ENCODE data around the gene AOC1. TPM values are rescaled to one million over a fixed set of nuclear protein-coding genes. Genes with fewer than 3 reads are reported as not detected.

AOC1 gene
- total and polyA plus RNA-seq, 2 of the 4 experiments (the other 2 are of a cell fraction): not detected

DNA sequence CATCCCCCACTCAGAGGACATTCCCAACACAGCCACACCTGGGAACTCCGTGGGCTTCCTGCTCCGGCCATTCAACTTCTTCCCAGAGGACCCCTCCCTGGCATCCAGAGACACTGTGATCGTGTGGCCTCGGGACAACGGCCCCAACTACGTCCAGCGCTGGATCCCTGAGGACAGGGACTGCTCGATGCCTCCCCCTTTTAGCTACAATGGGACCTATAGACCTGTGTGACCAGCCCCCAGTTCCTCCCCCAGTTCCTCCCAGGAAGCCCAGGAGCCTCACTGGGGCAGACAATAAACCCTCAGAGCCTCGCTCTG lies 8.6 kb downstream of the AOC1 start:
- no peak overlapping the region for H2AK9ac ChIP-seq (replicated peaks; ENCODE audit: low read depth, low read length, poor library complexity)
- no peaks in the 10 kb centered on the region for H3K36me3 ChIP-seq (ENCODE audit: control insufficient read depth, insufficient read depth, low read length)
- no peak overlapping the region for H2AK5ac ChIP-seq (ENCODE audit: low read depth, low read length)
- WGBS, 2 experiments (ENCODE audit: extremely low coverage in 2 of 2, insufficient read length in 1 of 2): 69% methylated on average over 4 of the region's 9 CpGs; no CpG with 5 or more reads in 1 of the 2 experiments
- H3K9ac ChIP-seq (ENCODE audit: low read depth, low read length): no peak overlapping the region
- no peak overlapping the region for H2BK20ac ChIP-seq (ENCODE audit: low read depth, low read length)
- no peak overlapping the region for H4K91ac ChIP-seq (ENCODE audit: insufficient read depth, low read depth, low read length)
- H3K23ac ChIP-seq (ENCODE audit: low read depth, low read length): no peak overlapping the region
- H3K4me2 ChIP-seq (ENCODE audit: low read depth, low read length): no peak overlapping the region
- intact Hi-C loops (cut with micrococcal nuclease) (no loop called here), in situ Hi-C loops (cut with MboI; ENCODE audit: low sequenced_read_pairs) (no loop called here), dilution Hi-C loops (cut with HindIII; ENCODE audit: low sequenced_read_pairs, unreplicated experiment) (no loop called here)
- BruUV-seq (replicated peaks): no TSS peak
- no peaks in the 10 kb centered on the region; the same call in 1 of the 2 replicates for H3K27me3 ChIP-seq (ENCODE audit: control insufficient read depth, insufficient read depth, low read length)
- H3K27ac ChIP-seq (ENCODE audit: insufficient read depth, low read length): no peak overlapping the region
- CTCF ChIA-PET: no interaction called here
- H3K56ac ChIP-seq (ENCODE audit: extremely low read depth, insufficient read depth, low read length): no peak overlapping the region
- H3K9me3 ChIP-seq (ENCODE audit: control insufficient read depth, insufficient read depth, low read length): no peaks in the 10 kb centered on the region; the same call in 1 of the 2 replicates
- H3K79me1 ChIP-seq (ENCODE audit: low read depth in 1 of 2, low read length in 2 of 2): no peaks in the 10 kb centered on the region
- H4K5ac ChIP-seq (ENCODE audit: low read depth, low read length): no peak overlapping the region
- H3K14ac ChIP-seq (replicated peaks; ENCODE audit: low read depth, low read length): no peak overlapping the region
- H3K4me1 ChIP-seq (ENCODE audit: control insufficient read depth, insufficient read depth, low read length): no peaks in the 10 kb centered on the region
- no peak overlapping the region for H2BK5ac ChIP-seq (ENCODE audit: low read depth, low read length, poor library complexity, severe bottlenecking)
- H2BK120ac ChIP-seq (ENCODE audit: low read depth, low read length): no peak overlapping the region
- no peak overlapping the region for H2BK15ac ChIP-seq (ENCODE audit: low read depth, low read length)
- DNase-seq: no peak
- TF ChIP-seq BHLHE40 (IDR thresholded peaks at IDR 0.05; ENCODE audit: low read depth, low read length): no peak
- no peak for TF ChIP-seq FOS (IDR thresholded peaks at IDR 0.05; ENCODE audit: low read depth, low read length)
- TF ChIP-seq, protein P1, sequence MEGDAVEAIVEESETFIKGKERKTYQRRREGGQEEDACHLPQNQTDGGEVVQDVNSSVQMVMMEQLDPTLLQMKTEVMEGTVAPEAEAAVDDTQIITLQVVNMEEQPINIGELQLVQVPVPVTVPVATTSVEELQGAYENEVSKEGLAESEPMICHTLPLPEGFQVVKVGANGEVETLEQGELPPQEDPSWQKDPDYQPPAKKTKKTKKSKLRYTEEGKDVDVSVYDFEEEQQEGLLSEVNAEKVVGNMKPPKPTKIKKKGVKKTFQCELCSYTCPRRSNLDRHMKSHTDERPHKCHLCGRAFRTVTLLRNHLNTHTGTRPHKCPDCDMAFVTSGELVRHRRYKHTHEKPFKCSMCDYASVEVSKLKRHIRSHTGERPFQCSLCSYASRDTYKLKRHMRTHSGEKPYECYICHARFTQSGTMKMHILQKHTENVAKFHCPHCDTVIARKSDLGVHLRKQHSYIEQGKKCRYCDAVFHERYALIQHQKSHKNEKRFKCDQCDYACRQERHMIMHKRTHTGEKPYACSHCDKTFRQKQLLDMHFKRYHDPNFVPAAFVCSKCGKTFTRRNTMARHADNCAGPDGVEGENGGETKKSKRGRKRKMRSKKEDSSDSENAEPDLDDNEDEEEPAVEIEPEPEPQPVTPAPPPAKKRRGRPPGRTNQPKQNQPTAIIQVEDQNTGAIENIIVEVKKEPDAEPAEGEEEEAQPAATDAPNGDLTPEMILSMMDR (conservative IDR thresholded peaks at IDR 0.05; ENCODE audit: low read depth, low read length): no peak
- TF ChIP-seq, protein P2, sequence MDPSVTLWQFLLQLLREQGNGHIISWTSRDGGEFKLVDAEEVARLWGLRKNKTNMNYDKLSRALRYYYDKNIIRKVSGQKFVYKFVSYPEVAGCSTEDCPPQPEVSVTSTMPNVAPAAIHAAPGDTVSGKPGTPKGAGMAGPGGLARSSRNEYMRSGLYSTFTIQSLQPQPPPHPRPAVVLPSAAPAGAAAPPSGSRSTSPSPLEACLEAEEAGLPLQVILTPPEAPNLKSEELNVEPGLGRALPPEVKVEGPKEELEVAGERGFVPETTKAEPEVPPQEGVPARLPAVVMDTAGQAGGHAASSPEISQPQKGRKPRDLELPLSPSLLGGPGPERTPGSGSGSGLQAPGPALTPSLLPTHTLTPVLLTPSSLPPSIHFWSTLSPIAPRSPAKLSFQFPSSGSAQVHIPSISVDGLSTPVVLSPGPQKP (IDR thresholded peaks at IDR 0.05; ENCODE audit: borderline replicate concordance, low read depth, low read length): no peak
- no peak for TF ChIP-seq NFE2L2 (IDR thresholded peaks at IDR 0.05; ENCODE audit: low read depth, low read length)
- TF ChIP-seq POLR2A (IDR thresholded peaks at IDR 0.05; ENCODE audit: low read depth, low read length): no peak
- no peak for TF ChIP-seq CHD1 (IDR thresholded peaks at IDR 0.05; ENCODE audit: low read depth, low read length)
- TF ChIP-seq, protein P3, sequence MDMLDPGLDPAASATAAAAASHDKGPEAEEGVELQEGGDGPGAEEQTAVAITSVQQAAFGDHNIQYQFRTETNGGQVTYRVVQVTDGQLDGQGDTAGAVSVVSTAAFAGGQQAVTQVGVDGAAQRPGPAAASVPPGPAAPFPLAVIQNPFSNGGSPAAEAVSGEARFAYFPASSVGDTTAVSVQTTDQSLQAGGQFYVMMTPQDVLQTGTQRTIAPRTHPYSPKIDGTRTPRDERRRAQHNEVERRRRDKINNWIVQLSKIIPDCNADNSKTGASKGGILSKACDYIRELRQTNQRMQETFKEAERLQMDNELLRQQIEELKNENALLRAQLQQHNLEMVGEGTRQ (IDR thresholded peaks at IDR 0.05; ENCODE audit: low read depth, low read length): no peak
- TF ChIP-seq RCOR1 (IDR thresholded peaks at IDR 0.05; ENCODE audit: insufficient replicate concordance, low read length): no peak
- TF ChIP-seq MXI1 (IDR thresholded peaks at IDR 0.05; ENCODE audit: borderline replicate concordance, low read depth, low read length): no peak
- TF ChIP-seq SMC3 (IDR thresholded peaks at IDR 0.05; ENCODE audit: low read depth, low read length): no peak
- no peak for TF ChIP-seq CEBPB (IDR thresholded peaks at IDR 0.05; ENCODE audit: low read depth, low read length)
- TF ChIP-seq RAD21 (IDR thresholded peaks at IDR 0.05; ENCODE audit: low read length): no peak
- POLR2A ChIA-PET (ENCODE audit: unreplicated experiment): no interaction called here
- H3K9me1 ChIP-seq (ENCODE audit: insufficient read depth, low read length): no peaks in the 10 kb centered on the region
- no peak overlapping the region for H2AFZ ChIP-seq (replicated peaks; ENCODE audit: low read length, poor library complexity)
- no peak overlapping the region for H4K8ac ChIP-seq (ENCODE audit: low read depth in 2 of 2, low read length in 2 of 2)
- no peak overlapping the region for H3K4ac ChIP-seq (ENCODE audit: low read depth, low read length)
- H3K4me3 ChIP-seq (ENCODE audit: insufficient read depth, low read depth, low read length): no peak overlapping the region
- no peak overlapping the region for H3K18ac ChIP-seq (ENCODE audit: low read depth, low read length)
- no peak for ATAC-seq (ENCODE audit: low read depth)
- H4K20me1 ChIP-seq (ENCODE audit: insufficient read depth, low read length): no peaks in the 10 kb centered on the region
